Small intestine (tissue), 16 donors: ENCODE measurements around the gene TCAP. TPM values are rescaled to one million over a fixed set of nuclear protein-coding genes. Genes with fewer than 3 reads are reported as not detected.

Experiments used
- DNase-seq, 2 donors: peaks; one replicate each; pipeline versions ENCODE4 v3.0.0 to v3.0.0-alpha.2; 2013
- FAIRE-seq: peaks from 2 replicates; lab custom pipeline; 2012; peaks lifted over from hg19 to GRCh38; lab: Jason Lieb, UNC
- H3K27ac ChIP-seq, 3 donors: one replicate each; pipeline ENCODE4 v1.5.1; 2013; ENCODE audit warnings: low read length in 2 of 3, mild to moderate bottlenecking in 2 of 3, control low read depth in 1 of 3, inconsistent platforms in 1 of 3, low read depth in 1 of 3, moderate library complexity in 1 of 3
- H3K27me3 ChIP-seq, 3 donors: one replicate each; pipeline ENCODE4 v1.6.1; 2013; ENCODE audit warnings: low read length in 3 of 3, inconsistent platforms in 1 of 3; ENCODE audit not compliant: control insufficient read depth in 3 of 3, insufficient read depth in 3 of 3
- H3K36me3 ChIP-seq, 3 donors: one replicate each; pipeline ENCODE4 v1.6.1; 2013; ENCODE audit warnings: low read length in 3 of 3, inconsistent platforms in 1 of 3, low read depth in 1 of 3, mild to moderate bottlenecking in 1 of 3, moderate library complexity in 1 of 3; ENCODE audit not compliant: control insufficient read depth in 3 of 3, insufficient read depth in 2 of 3
- H3K4me1 ChIP-seq, 3 donors: one replicate each; pipeline ENCODE4 v1.6.1; 2013; ENCODE audit warnings: low read length in 2 of 3, inconsistent platforms in 1 of 3, low read depth in 1 of 3, mild to moderate bottlenecking in 1 of 3, moderate library complexity in 1 of 3; ENCODE audit not compliant: control insufficient read depth in 3 of 3, insufficient read depth in 2 of 3
- H3K4me3 ChIP-seq, 3 donors: one replicate each; pipeline ENCODE4 v1.5.1; 2013; ENCODE audit warnings: low read length in 3 of 3, control low read depth in 1 of 3, inconsistent platforms in 1 of 3, low read depth in 1 of 3, mild to moderate bottlenecking in 1 of 3, moderate library complexity in 1 of 3
- H3K9me3 ChIP-seq, 2 donors: one replicate each; pipeline ENCODE4 v1.6.1; 2013; ENCODE audit warnings: low read depth in 1 of 2, low read length in 1 of 2; ENCODE audit not compliant: control insufficient read depth in 2 of 2, insufficient read depth in 1 of 2
- WGBS, 3 donors: extraction: QIAGEN DNeasy Blood & Tissue Kit; methylation state at CpG; one replicate each; pipeline ENCODE4 v1.1.7; 2013; 5-methylcytosine and 5-hydroxymethylcytosine counted together
- long read RNA-seq, 10 donors: transcript quantifications; one replicate each; lab custom pipeline, GENCODE V29; 2026
- polyA plus RNA-seq, 4 donors: library from polyadenylated mRNA; stranded (reverse) in 3 of 4; unstranded in 1 of 4; fragments of 200-250 nt in 3 of 4; fragments of 120-200 nt in 1 of 4; gene quantifications; one replicate each; pipeline versions ENCODE4 v1.2.1 to v1.2.3, GENCODE V29; 2013
- donor health status: healthy with polysubstance abuse.
- donor health status: control.
- donor health status: control.
- donor health status: Bipolar disorder and iron deficiency.
- donor health status: healthy.

The TCAP gene, protein sequence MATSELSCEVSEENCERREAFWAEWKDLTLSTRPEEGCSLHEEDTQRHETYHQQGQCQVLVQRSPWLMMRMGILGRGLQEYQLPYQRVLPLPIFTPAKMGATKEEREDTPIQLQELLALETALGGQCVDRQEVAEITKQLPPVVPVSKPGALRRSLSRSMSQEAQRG
- polyA plus RNA-seq: 10 to 100 TPM in 1 of 4 donors, 1 to 10 TPM in 2, under 1 TPM in 1; 0.85 to 27.6 (median 3.8) TPM
- long read RNA-seq, donor 1: 0 reads
- long read RNA-seq, donor 2: 0 reads
- long read RNA-seq, donor 3, partial matches to known transcripts: 0 of 1 reads
- long read RNA-seq, donor 3, other reads (novel, unspliced or antisense): 0 of 1 reads
- long read RNA-seq, donor 4: 0 reads
- long read RNA-seq, donor 5, partial matches to known transcripts: 0 of 1 reads
- long read RNA-seq, donor 5, other reads (novel, unspliced or antisense): 0 of 1 reads
- long read RNA-seq, donor 6: 0 reads
- long read RNA-seq, donor 7, transcript TCAP-201 (2 exons, 2,123 nt): major isoform, 428 of 443 reads
- long read RNA-seq, donor 7, partial matches to known transcripts: 9 of 443 reads
- long read RNA-seq, donor 7, other reads (novel, unspliced or antisense): 6 of 443 reads
- long read RNA-seq, donor 8, transcript TCAP-201 (2 exons, 2,123 nt): major isoform, 6 of 6 reads
- long read RNA-seq, donor 8, partial matches to known transcripts: 0 of 6 reads
- long read RNA-seq, donor 8, other reads (novel, unspliced or antisense): 0 of 6 reads
- long read RNA-seq, donor 9: 0 reads
- long read RNA-seq, donor 10: 0 reads

DNA sequence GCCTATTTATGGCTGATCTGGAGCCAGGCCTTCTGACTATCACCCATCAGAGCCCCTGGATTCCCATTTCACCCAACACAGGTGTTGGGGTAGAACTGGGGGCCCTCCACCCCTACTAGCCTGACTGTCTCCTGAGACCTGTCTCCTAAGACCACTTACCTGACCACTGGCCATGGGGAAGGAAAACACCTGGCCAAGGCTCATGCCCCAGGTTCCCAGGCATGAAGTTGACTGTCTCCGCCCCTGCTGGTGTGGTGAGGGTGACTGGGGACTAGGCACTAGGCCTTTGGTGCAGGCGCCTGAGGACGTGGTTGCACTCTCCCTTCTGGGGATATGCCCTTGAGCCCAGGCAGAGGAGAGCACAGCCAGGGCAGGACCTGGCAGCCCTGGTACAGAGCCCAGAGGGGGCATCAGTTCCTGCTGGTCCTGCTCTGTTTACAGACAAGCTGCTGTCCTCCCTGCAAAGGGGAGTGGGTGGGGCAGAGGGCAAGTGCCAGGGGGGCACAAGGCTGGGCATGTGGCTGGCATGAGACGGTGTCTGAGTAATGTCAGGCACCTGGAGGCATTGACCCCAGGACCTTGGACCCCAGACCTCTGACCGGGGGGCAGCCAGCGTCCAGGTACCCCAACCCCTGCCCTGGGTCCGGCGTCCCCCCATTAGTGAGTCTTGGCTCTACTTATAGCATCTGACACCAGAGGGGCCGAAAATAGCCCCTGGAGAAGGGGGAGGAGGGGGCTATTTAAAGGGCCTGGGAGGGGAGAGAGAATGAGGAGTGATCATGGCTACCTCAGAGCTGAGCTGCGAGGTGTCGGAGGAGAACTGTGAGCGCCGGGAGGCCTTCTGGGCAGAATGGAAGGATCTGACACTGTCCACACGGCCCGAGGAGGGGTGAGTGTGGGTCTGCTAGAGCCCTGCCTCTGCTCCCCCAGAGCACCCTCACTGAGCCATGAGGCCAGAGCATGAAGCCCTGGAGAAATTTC lies at the start of gene TCAP:
Gene TCAP (plus strand): TSS at position 769 of the 981 bp plus-strand sequence. CDS start 11 bp downstream, at position 780.
- DNase-seq (no peak), FAIRE-seq (no peak)
- Histone ChIP-seq H3K27ac (no peak within 1 kb of the TSS), H3K9me3 (peaks cover 0 to 4% of the 10 kb centered on the region in 2 donors), H3K4me3 (no peak within 1 kb of the TSS), H3K27me3 (peaks cover 0 to 22% (median 3%) of the 10 kb centered on the region in 3 donors), H3K4me1 (peaks cover 0 to 36% (median 10%) of the 10 kb centered on the region in 3 donors), H3K36me3 (peaks cover 11 to 38% (median 16%) of the 10 kb centered on the region in 3 donors)
- WGBS, 3 donors: 53 to 59% (median 54%) methylated on average over 14 to 15 of the region's 15 CpGs

GRCh38 chr17:39615434-39615833 lies 49.7 kb upstream of the TCAP start:
- Histone ChIP-seq H3K27me3 (peaks cover 0 to 60% (median 3%) of the 10 kb centered on the region in 3 donors), H3K4me3 (no peak overlapping the region), H3K4me1 (peaks cover 0 to 15% (median 3%) of the 10 kb centered on the region in 3 donors), H3K27ac (no peak overlapping the region), H3K9me3 (no peaks in the 10 kb centered on the region), H3K36me3 (no peaks in the 10 kb centered on the region)
- FAIRE-seq (no peak), DNase-seq (no peak)
- WGBS, 3 donors: 53 to 60% (median 55%) methylated on average over 6 of the region's 6 CpGs

DNA sequence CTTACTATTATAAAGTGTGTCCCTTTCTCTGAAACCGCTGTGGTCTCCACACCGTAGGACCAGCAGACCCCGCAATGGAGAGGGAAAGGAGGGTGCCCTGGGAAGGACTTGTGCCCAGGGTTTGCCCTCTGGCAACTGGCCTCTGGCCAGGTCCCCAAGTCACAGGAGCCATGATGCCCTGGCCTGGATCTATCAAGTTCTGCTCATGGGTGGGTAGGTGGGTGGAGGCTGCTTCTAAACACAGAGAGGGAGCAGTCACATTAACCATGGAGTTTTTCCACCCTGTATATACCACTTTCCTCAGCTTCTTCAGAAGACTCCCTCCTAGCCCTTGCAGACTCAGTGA lies 48.1 kb upstream of the TCAP start:
- 71 to 89% (median 82%) methylated on average over 3 of the region's 3 CpGs for WGBS, 3 donors
- no peaks in the 10 kb centered on the region for H3K36me3 ChIP-seq
- peaks cover 0 to 18% (median 3%) of the 10 kb centered on the region in 3 donors for H3K4me1 ChIP-seq
- no peak for DNase-seq
- H3K27ac ChIP-seq: no peak overlapping the region
- H3K9me3 ChIP-seq: no peaks in the 10 kb centered on the region
- no peak for FAIRE-seq
- H3K4me3 ChIP-seq: no peak overlapping the region
- H3K27me3 ChIP-seq: peaks cover 0 to 47% (median 3%) of the 10 kb centered on the region in 3 donors

DNA sequence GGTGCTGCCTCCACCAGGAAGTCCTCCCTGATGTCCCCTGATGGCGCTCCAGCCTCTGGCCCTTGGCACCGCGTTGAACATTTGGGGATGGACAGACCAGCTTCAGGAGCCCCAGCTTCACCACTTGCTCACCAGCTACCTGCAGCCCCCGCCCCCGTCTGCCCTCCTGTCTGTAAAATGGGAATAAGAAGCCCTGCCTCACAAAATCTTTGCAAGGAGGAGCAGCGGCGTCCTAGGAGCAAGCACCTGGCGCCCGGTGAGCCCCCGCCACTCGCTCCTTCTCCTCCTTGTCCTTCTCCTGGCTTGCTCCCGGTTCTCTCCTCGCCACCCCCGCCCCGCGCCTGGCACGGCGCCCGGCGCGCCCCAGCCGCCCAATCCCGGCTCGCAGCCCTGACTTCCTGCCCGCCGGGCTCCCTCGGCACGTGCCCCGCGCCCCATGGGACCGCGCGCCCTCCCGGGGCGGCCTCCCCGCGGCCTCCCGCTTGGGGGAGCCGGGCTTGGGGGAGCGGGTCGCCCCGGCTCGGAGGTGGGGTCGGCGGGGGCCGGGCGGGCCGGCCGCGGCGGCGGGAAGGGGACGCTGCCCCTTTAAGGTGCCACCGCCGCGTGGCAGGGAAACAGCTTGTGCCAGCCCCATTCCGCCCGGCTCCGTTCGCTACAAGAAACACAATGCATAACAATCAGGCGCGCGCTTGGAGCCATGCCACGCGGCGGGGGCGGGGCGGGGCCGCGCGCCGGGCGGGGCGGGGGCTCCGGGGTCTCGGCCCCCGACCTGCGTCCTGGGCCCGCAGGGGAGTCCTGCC lies 47.5 kb upstream of the TCAP start:
- H3K27ac ChIP-seq: no peak overlapping the region
- peaks cover 0 to 41% (median 3%) of the 10 kb centered on the region in 3 donors for H3K27me3 ChIP-seq
- DNase-seq: peak; percentile 74 to 80

GRCh38 chr17:39618246-39618913 lies 46.8 kb upstream of the TCAP start:
- peaks cover 0 to 34% (median 3%) of the 10 kb centered on the region in 3 donors for H3K27me3 ChIP-seq
- peak overlapping the region; percentile 36 to 60 (median 38) for H3K4me3 ChIP-seq
- FAIRE-seq (no peak), DNase-seq (peak; percentile 36 to 58)
- H3K27ac ChIP-seq: no peak overlapping the region
- 2 to 7% (median 3%) methylated on average over 24 to 33 of the region's 33 CpGs for WGBS, 3 donors
- H3K36me3 ChIP-seq: no peaks in the 10 kb centered on the region
- H3K4me1 ChIP-seq: peaks cover 2 to 24% (median 3%) of the 10 kb centered on the region in 3 donors
- H3K9me3 ChIP-seq: no peaks in the 10 kb centered on the region

More for the DNA sequence above, 47.5 kb upstream of the TCAP start:
- Histone ChIP-seq H3K36me3 (no peaks in the 10 kb centered on the region), H3K9me3 (no peaks in the 10 kb centered on the region), H3K4me1 (peaks cover 0 to 21% (median 3%) of the 10 kb centered on the region in 3 donors), H3K4me3 (peak overlapping the region; percentile 24 to 60 (median 38))
- no peak for FAIRE-seq
- 1% methylated on average over 38 to 79 of the region's 79 CpGs for WGBS, 3 donors

- H3K27me3 ChIP-seq: peaks cover 0 to 30% (median 3%) of the 10 kb centered on the region in 3 donors
- H3K4me3 ChIP-seq: no peak overlapping the region
- H3K27ac ChIP-seq: no peak overlapping the region
- DNase-seq (no peak), FAIRE-seq (no peak)
- no peaks in the 10 kb centered on the region for H3K36me3 ChIP-seq
- H3K9me3 ChIP-seq: no peaks in the 10 kb centered on the region
- H3K4me1 ChIP-seq: peaks cover 2 to 24% (median 3%) of the 10 kb centered on the region in 3 donors
- 22 to 53% (median 28%) methylated on average over 13 of the region's 13 CpGs for WGBS, 3 donors
Measured at GRCh38 chr17:39618956-39619785, 46.0 kb upstream of the TCAP start.
